ENCODE results near the gene GSTA1.
"Not testable (repeated sequence)": the region's sequence is repeated elsewhere in the genome, so short reads cannot be mapped to it uniquely, and the experiment has no call there.

Gene GSTA1

DNA sequence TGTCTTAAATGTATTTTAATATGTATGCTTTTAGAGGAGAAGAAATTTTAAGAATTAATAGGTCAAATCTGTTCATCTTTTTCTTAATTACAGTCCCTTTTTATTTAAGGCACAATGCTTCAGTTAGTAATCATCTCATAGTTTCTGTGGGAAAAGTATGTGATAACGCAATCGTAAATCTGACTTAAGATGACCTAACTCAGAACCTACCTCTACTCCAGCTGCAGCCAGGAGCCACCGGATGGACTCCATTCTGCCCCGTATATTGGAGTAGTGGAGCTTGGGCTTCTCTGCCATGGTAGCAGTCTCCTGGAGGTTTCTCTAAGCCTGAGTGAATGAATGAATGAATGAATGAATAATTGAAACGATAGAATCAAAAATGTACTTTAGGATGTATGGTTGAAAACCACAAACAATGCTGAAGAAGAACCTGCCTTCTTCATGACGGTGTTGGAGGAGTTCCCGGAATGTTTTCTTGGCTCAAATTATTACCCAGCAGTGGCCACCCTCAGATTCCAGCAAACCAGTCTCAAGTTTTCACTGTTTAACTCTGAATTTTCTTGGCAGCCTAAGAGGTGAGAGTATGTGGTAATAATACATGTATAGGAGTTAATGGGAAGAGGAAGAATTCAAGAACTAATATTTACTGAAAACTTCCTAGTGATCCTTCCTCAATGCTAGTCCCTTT, 45.8 kb downstream of the GSTA1 start:
- H3K4me1 Mint-ChIP-seq (ENCODE audit: low read depth); H3K36me3 Mint-ChIP-seq (ENCODE audit: low read depth); intact Hi-C loops (cut with micrococcal nuclease); H3K27ac Mint-ChIP-seq; H3K4me3 Mint-ChIP-seq; H3K27me3 Mint-ChIP-seq; H3K9me3 Mint-ChIP-seq: not testable (repeated sequence)

DNA sequence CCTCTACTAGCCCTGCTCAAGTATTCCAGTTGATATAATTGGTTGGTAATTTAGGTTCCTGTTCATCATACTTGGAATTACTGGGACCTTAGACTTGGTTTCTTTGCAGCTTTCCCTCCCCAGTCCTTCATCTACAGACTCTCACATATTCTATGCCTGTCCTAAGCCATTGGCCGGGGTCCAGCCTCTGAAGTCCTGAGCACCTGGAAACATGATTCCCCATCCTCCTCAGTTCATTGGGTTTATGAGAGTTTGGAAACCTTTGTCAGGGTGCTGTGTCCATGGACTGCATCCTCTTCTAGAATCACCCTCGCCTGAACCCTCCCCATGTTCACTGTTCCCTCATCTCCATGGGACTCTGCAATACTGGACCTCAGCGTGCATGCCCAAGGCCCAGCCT, 49.2 kb downstream of the GSTA1 start:
- peaks cover 1% of the 10 kb centered on the region for H3K27me3 Mint-ChIP-seq
- no peak overlapping the region for H3K27ac Mint-ChIP-seq
- intact Hi-C loops (cut with micrococcal nuclease), result no loop called here
- no peaks in the 10 kb centered on the region for H3K4me1 Mint-ChIP-seq (ENCODE audit: low read depth)
- H3K36me3 Mint-ChIP-seq (ENCODE audit: low read depth), result no peaks in the 10 kb centered on the region
- H3K4me3 Mint-ChIP-seq, result no peak overlapping the region
- H3K9me3 Mint-ChIP-seq, result peaks cover 9% of the 10 kb centered on the region

DNA sequence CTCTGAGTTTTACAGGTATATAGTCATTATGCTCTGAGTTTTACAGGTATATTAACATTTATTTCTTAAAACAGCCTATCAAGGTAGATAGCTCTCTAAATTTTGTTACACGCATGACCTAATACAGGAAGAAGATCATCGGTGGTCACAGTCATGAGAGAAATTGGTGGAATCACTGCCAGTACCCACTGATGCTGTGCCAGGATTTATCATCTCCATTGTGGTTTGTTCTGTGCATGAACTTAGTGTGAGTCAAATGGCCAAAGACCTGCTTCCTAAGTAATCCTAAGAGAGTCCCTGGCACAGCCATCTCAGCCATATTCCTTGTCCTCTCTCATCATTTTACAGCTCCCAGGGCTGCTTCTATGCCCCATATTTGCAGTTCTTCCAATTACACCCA, 50.5 kb downstream of the GSTA1 start:
- H3K4me1 Mint-ChIP-seq (ENCODE audit: low read depth); H3K4me3 Mint-ChIP-seq; H3K36me3 Mint-ChIP-seq (ENCODE audit: low read depth); H3K27ac Mint-ChIP-seq; H3K9me3 Mint-ChIP-seq; H3K27me3 Mint-ChIP-seq; intact Hi-C loops (cut with micrococcal nuclease): not testable (repeated sequence)

DNA sequence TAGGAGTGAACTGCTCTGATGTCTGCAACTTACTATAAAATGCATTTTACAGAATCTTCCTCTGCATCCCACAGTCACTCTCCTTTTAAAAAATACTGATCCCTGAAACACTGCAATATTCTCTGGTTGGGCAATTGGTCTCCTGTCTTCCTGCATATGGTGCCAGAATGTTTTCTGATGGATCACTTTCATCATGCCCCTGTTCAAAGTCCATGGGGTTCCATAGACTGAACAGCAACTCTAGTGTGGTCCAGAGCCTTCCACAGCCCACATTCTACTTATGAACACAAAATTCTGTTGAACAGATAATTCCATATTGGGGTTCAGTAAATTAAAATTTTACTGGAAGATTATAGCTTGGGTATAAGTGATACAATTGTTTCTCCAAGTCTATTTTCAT, 51.3 kb downstream of the GSTA1 start:
- H3K9me3 Mint-ChIP-seq, result peaks cover 9% of the 10 kb centered on the region
- H3K27me3 Mint-ChIP-seq, result peaks cover 1% of the 10 kb centered on the region
- intact Hi-C loops (cut with micrococcal nuclease), result no loop called here
- H3K27ac Mint-ChIP-seq, result no peak overlapping the region
- no peak overlapping the region for H3K4me3 Mint-ChIP-seq
- no peaks in the 10 kb centered on the region for H3K4me1 Mint-ChIP-seq (ENCODE audit: low read depth)
- no peaks in the 10 kb centered on the region for H3K36me3 Mint-ChIP-seq (ENCODE audit: low read depth)

DNA sequence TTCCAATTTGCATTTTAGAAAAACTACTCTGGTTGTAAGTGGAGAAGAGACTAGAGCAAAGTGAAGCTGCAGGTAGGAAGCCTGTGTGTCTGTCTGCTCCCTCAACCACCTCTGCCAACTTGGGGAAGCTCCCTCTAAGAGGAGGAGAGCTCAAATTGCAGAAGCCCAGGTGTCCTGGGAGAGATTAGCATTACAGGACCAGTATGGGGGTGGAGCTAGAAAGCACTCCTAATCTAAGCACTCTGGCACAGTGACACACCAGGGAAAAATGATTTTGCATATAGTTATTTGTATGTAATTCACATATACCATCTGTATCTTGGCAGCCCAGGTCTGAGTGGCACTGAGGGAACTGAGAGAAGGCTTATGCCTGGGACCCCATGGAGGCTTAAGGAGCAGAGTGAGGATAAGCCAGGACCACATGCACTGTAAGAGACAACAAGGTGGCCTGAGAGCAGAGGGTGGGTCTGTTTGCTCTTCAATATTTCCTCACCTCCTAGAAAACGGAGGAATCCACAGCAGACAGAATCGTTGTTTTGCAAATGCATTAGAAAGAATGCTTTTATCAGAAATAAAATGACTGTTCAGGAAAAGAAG, 54.0 kb downstream of the GSTA1 start:
- peaks cover 9% of the 10 kb centered on the region for H3K9me3 Mint-ChIP-seq
- H3K4me1 Mint-ChIP-seq (ENCODE audit: low read depth), result no peaks in the 10 kb centered on the region
- H3K4me3 Mint-ChIP-seq, result no peak overlapping the region
- H3K36me3 Mint-ChIP-seq (ENCODE audit: low read depth), result no peaks in the 10 kb centered on the region
- no peak overlapping the region for H3K27ac Mint-ChIP-seq
- intact Hi-C loops (cut with micrococcal nuclease), result no loop called here
- H3K27me3 Mint-ChIP-seq, result peaks cover 1% of the 10 kb centered on the region

DNA sequence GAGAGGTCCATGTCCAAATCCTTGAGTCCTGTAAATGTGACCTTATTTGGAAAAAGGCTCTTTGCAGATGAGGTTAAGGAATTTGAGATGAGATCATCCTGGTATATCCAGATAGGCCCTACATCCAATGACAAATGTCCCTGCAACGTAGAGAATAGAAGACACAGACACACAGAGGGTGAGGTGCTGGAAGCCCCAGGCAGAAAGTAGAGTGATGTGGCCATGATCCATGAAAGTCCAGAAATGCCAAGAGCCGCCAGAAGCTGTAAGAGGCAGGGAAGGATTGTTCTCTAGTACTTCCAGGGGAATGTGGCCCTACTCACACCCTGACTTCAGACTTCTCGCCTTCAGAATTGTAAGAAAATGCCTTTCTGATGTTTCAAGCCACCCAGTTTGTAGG, 56.3 kb downstream of the GSTA1 start:
- H3K36me3 Mint-ChIP-seq (ENCODE audit: low read depth); H3K27me3 Mint-ChIP-seq; H3K27ac Mint-ChIP-seq; intact Hi-C loops (cut with micrococcal nuclease); H3K4me3 Mint-ChIP-seq; H3K9me3 Mint-ChIP-seq; H3K4me1 Mint-ChIP-seq (ENCODE audit: low read depth): not testable (repeated sequence)

DNA sequence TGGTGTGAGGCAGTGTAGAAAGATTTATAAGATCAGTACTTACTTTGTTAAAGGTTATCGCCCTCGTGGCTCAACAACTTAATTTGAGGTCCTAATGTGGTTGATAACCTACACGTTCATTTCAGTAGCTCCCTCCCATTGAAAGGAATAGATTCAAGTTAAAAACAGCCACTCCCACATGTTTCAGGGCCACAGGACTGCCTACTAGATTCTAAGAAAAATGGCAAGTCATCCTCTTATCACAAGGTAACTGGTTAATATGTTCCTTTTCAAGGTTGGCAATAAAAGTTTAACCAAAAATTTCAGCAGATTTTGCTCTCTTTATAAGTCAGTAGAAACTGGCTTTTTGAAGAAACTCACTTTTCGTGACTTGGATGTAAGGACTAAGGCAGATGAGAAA, 57.4 kb downstream of the GSTA1 start:
- no peaks in the 10 kb centered on the region for H3K4me1 Mint-ChIP-seq (ENCODE audit: low read depth)
- no peaks in the 10 kb centered on the region for H3K36me3 Mint-ChIP-seq (ENCODE audit: low read depth)
- peaks cover 8% of the 10 kb centered on the region for H3K9me3 Mint-ChIP-seq
- peaks cover 7% of the 10 kb centered on the region for H3K27me3 Mint-ChIP-seq
- no peak overlapping the region for H3K4me3 Mint-ChIP-seq
- H3K27ac Mint-ChIP-seq, result no peak overlapping the region
- intact Hi-C loops (cut with micrococcal nuclease), result no loop called here

DNA sequence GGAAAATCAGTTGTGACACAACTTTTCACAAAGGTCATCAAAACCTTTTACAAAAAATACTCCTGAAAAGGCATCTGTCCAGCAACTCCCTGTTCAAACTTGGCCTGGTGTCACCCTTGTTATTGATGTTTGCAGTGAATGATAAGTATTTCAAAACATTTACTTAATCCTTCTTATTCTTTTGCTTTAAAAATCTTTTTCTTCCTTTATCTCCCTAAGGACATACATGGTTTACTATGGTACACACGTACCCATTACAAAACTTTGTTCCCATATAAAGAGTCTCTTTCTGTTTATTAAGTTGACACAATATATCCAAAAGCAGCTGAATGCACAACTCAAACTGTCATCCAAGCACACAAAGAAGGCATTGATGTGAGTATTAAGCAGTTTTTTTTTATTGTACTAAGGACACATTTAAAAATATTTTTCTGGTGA, 57.8 kb downstream of the GSTA1 start:
- intact Hi-C loops (cut with micrococcal nuclease), result no loop called here
- Mint-ChIP-seq H3K27ac (no peak overlapping the region), H3K27me3 (peaks cover 5% of the 10 kb centered on the region), H3K9me3 (peaks cover 7% of the 10 kb centered on the region), H3K4me1 (ENCODE audit: low read depth) (no peaks in the 10 kb centered on the region), H3K36me3 (ENCODE audit: low read depth) (no peaks in the 10 kb centered on the region), H3K4me3 (no peak overlapping the region)

DNA sequence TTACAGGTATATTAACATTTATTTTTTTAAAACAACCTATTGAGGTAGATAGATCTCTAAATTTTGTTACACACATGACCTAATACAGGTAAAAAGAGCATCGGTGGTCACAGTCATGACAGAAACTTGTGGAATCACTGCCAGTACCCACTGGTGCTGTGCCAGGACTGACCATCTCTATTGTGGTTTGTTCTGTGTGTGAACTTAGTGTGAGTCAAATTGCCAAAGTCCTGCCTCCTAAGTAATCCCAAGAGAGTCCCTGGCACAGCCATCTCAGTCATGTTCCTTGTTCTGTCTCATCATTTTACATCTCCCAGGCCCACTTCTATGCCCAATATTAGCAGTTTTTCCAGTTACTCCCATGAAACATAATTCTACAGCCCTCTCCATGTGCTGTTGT, 61.7 kb downstream of the GSTA1 start:
- intact Hi-C loops (cut with micrococcal nuclease), result no loop called here
- no peaks in the 10 kb centered on the region for H3K36me3 Mint-ChIP-seq (ENCODE audit: low read depth)
- peaks cover 32% of the 10 kb centered on the region for H3K9me3 Mint-ChIP-seq
- no peak overlapping the region for H3K27ac Mint-ChIP-seq
- no peak overlapping the region for H3K4me3 Mint-ChIP-seq
- no peaks in the 10 kb centered on the region for H3K4me1 Mint-ChIP-seq (ENCODE audit: low read depth)
- H3K27me3 Mint-ChIP-seq, result peaks cover 5% of the 10 kb centered on the region
